Activated CD8-positive, alpha-beta memory T cell treated with anti-CD3 and anti-CD28 coated beads for 48 hours (primary cell): ENCODE results near the gene NCOA4.
"Not testable (repeated sequence)": the region's sequence is repeated elsewhere in the genome, so short reads cannot be mapped to it uniquely, and the experiment has no call there.

Experiments
- DNase-seq, 3 experiments: peaks; one replicate each; pipeline ENCODE4 v3.0.0-alpha.2; 2020; ENCODE audit warnings: low read depth in 2 of 3, low spot score in 2 of 3

Gene NCOA4

DNA sequence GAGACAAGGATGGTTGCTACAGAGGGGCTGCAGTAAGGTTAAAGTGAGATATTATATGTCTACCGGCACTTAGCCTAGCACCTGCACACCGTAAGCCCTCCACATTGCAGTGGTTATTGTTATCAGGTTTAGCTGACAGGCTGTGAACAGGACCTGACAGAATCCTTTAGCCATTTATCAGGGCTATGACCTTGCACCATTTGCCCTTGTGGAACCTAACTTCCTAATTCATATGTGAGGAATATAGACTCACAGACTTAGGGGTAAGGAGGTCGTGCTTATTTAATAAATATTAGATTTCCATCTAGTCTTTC lies 10.1 kb downstream of the NCOA4 start:
- DNase-seq = no peak

DNA sequence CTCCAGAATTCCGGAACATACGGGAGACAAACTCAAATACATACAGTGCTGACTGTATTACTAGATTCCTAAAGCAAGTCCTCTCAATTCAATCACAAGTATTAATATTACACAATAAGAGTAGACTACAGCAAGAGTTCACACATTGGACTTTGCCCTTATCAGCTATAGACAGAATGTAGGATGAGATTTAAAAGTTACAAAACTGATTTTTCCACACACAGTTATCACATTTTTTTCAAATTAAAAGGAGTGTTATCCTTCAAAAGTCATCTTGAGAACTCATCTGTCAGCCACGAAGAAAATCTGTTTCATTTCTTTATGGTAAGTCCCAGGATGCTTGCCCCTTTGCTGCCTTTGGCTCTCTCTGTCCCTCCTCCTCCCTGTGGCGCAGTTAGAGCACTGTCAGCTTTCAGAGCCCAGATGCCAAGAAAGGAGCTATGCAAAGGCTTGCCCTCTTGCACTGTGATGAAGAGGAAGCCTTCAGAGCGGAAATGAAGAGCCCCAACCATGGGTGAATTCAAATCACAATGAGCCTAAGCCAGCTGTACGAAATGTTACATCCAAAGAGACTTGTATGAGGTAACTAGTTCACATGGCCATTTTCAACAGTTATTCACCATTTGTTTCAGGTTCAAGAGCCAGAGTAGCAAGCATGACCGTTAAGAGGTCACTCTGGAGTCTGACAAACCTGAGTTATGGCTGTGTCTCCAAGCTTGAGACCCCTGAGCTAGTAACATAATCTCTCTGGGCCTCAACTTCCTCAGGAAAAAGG lies 10.7 kb downstream of the NCOA4 start:
- DNase-seq = no peak

DNA sequence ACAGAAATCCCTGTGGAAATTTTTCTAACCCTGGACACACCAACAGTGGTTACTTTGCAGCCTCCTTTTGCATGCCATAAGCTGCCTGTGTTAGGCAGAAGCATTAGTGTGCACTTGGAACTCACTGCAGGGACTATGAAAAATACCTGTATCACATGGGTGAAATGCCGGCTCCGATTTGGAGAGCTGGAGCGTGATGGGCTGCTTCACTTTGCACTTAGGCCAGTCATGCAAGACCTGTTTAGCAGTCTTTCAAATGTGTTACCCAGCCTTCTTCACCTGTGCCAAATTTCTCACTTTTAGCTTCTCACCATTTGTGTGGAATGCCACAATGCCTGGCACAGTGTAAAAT lies 11.3 kb downstream of the NCOA4 start:
- no peak for DNase-seq

GRCh38 chr10:46018453-46019176 lies 11.8 kb downstream of the NCOA4 start:
- no peak for DNase-seq

DNA sequence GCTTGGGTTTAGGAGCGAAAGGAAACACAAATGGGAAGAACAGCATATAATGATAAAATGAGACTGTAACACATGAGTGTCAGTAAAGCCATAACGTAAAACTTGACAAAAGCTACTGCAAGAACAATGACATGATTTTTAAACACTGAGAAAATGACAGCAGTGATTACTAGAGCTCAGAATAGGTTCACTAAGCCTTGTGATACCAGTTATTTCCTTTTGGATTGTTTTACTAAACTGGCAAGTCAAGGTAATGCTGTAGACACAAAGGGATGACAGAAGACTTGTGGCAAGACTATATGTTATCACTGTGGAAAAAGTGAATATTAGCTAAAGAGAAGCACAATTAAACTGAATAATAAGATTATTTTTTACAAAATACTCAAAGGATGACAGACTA lies 12.7 kb downstream of the NCOA4 start:
- no peak for DNase-seq

DNA sequence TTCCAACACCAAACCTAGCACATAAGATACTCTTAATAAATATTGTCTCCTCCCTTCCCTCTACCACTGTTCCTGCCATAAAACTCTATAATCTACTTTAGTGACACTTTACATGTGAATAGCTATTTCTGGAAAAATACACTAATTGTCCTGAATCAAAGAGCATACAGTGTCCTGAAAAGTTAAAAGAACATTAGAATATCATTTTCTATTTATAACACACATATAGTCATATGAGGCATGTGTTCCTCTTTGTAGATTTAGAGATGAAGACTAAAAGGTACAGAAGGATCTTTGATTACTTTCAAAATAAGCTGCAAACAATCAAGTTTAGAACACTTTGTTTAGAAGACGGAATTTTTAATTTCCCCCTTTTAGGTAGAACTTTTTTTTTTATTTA lies 13.6 kb downstream of the NCOA4 start:
- no peak for DNase-seq

DNA sequence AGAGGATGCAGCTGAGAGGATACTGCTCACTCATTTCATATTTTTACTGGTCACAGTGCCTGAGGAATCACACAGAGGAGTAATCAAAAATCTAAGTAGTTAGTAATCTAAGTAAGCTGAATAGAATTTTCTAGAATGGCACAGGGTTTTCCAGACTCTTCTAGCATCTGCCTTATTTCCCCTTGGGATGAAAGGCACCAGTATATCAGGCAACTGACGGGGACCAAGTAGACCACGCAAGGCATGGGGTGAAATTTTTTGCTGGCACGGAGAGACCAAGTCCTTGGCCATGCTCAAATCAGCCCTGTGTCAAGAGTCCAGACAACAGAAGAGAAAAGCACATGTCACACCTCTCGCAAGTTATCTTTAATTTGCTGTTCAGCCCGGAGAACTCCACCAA lies 14.2 kb downstream of the NCOA4 start:
- DNase-seq = no peak

DNA sequence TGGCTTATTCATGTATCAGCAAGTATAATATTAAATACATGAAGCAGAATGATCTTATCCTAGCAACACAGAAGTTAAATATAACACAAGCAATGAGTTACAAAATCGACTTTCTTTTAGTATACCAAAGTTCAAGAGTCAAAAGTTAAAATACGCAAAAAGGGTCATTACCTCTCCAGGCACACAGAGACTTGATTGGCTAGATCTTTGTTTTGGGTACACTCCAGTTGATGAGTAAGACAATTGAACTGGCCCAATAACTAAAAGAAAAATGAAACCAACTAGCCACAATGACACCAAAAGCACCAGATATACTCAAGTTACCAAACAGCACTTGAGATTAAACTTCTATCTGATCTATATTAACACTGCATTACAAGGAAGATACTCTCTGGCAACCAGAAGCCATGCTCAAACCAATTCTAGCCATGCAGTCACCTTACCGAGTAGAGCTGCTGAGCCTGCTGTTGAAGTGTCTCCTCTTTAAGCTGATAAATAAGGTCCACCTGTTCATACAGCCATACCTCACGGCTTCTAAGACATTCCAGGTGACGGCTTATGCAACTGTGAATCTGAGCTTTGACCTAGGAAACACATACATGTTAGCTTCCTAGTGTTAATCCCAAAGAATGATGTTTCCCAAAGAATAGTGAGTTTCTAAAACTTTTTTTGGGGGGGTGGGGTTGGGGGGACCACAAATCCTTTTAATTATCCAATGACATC lies 15.6 kb downstream of the NCOA4 start:
- DNase-seq = no peak

- DNase-seq = no peak
These were observed 16.2 kb downstream of the NCOA4 start for GRCh38 chr10:46014206-46014605.

DNA sequence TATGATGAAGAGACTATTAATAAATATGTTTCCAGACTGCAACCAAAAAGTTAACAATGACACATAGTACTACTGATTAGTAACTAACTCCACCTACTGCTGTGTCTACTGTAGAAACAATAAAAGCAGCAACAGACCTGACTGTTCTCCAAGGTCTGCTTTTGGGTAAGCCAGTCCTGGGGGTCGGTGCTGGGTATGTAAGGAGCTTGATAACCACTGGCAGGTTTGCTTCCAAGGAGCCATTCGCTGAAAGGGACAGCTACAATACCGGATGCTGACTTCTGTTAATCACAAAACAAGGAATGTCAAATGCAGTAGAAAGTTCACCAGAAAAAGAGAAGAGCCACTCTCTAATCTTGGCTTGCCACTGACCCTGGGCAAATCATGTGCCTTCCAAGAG lies 17.7 kb downstream of the NCOA4 start:
- no peak for DNase-seq

DNA sequence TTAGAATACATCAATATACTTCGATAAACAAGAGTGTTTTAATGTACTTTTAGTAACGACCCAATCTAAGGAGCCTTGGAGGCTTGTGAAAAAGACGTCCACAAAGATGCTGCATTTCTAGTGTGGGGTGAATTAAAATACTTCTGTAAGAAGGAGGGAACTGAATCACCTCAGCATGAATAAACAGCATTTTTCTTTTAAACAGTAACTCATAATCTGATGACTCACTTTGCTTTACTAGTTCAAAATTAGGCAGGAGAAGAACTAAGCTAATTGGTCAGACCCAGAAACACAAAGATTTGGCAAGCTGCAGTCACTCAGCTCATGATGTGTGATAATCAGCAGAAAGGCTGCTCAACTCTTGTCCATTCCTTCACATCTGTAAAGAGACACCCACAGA lies 24.2 kb downstream of the NCOA4 start:
- no peak for DNase-seq

- DNase-seq = no peak
These were observed 25.0 kb downstream of the NCOA4 start for GRCh38 chr10:46005383-46005782.

DNA sequence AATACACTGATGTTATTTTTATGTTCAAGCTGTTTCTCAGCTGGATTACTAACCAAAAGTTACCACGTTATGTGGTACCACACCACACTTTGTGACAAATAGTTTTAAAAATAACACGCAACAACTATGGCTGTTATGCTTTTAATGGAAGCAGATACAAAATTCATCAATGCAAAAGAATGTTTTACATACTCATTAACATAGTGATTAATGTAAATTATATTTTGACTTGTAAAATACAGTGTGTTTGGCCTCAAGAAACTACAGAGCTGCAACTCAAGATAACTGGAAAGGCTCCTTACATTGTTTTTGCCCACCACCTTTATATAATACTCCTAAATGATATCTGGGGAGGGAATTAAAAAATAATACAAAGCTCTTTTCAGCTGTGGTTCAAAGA lies 25.5 kb downstream of the NCOA4 start:
- no peak for DNase-seq

GRCh38 chr10:46002916-46003693 lies 27.3 kb downstream of the NCOA4 start:
- no peak for DNase-seq

DNA sequence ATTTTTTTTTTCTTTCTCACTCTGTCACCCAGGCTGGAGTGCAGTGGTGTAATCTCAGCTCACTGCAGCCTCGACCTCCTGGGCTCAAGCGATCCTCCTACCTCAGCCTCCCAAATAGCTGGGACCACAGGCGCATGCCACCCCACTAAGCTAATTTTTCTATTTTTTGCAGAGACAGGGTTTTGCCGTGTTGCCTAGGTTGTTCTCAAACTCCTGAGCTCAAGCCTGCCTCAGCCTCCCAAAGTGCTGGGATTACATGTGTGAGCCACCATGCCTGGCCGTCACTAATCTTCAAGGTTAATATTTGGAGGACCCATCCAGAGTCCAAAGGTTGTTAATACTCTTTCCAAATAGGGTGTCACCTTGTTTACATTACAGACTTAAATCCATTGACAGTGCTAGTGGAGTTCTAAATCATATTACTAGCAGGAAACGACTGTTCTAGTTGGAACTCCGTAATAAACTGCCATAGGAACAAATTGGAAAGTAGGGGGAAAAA lies 28.2 kb downstream of the NCOA4 start:
- DNase-seq = not testable (repeated sequence)

- DNase-seq = no peak
These were observed 29.2 kb downstream of the NCOA4 start for GRCh38 chr10:46001187-46001756.

DNA sequence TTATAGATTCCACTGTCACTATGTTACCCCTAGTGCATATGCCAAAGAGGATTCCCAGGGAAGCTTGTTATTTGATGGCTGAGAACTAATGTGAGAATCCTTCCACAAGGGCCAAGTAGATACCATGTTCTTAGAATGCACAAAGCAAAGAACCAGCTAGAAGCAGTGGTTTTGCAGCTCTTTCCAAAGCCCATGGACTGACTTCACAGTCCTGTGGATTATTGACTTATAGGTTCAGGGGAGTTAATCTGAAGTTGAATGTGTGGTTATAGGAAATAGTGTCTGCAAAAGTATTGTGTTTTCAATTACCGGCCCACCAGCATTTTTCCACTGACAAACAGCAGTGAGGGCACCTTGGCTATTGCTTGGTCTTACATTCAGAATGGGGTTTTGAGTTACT lies 29.9 kb downstream of the NCOA4 start:
- no peak for DNase-seq

- not testable (repeated sequence) for DNase-seq
These were observed 30.5 kb downstream of the NCOA4 start for GRCh38 chr10:45999955-46000354.

GRCh38 chr10:45997994-45998763 lies 32.2 kb downstream of the NCOA4 start:
- no peak for DNase-seq

- no peak for DNase-seq
These were observed 32.9 kb downstream of the NCOA4 start for GRCh38 chr10:45997557-45997956.
